ENCODE data around the gene SPDYE2.
"Not testable (repeated sequence)": the region's sequence is repeated elsewhere in the genome, so short reads cannot be mapped to it uniquely, and the experiment has no call there.

DNA sequence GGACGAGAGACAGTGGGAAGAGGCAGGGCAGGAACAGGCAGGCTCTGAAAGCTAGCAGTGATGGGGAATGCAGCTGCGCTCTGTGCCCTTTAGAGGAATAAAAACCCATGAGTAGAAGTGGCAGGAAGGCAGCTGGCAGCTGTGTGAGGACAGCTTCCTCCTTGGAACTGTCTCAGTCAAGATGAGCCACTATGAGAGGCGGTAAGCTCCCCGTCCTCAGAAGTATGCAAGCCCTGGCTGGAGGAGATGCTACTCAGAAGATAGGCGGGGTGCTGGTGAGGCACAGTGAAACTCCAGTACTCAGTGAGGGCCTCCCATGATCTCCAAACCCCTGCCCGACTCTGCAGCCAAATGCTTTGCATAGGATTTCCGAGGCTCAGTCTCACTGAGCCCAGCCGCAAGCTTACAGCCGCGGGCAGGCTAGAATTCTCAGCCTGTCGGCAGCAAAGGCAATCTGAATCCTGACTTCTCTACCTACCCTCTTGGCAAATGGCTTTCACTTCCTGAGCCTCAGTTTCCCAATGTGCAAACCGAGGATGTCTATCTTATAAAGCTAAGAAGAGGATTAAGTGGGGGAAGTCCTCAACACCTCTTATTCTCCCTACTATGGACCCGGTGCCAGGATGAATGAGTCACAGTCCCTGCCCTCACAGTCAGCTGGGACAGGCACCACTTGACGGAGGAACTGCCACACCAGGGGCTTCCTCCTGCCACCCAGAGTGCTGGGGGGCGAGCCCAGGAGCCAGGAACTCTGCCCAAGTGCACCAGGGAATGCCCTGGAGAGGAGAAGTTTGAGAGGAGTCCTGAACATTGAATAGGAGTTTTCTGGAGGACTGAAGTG, 35.9 kb upstream of the SPDYE2 start:
- TF ChIP-seq CENPT (CRISPR knock-in tag; IDR thresholded peaks at IDR 0.05; ENCODE audit: low read depth); RELA (CRISPR knock-in tag; IDR thresholded peaks at IDR 0.05); SP2 (CRISPR knock-in tag; IDR thresholded peaks at IDR 0.05); CTCF (CRISPR knock-in tag; IDR thresholded peaks at IDR 0.05); RFX1 (IDR thresholded peaks at IDR 0.05); KAT8 (CRISPR knock-in tag; IDR thresholded peaks at IDR 0.05); SMC3 (IDR thresholded peaks at IDR 0.05; ENCODE audit: low read length); MEIS2 (CRISPR knock-in tag; IDR thresholded peaks at IDR 0.05); HCFC1 (IDR thresholded peaks at IDR 0.05; ENCODE audit: low read depth, low read length); FLYWCH1 (CRISPR knock-in tag; IDR thresholded peaks at IDR 0.05); TEAD2 (CRISPR knock-in tag; IDR thresholded peaks at IDR 0.05): not testable (repeated sequence)
- TF ChIP-seq, protein P1, sequence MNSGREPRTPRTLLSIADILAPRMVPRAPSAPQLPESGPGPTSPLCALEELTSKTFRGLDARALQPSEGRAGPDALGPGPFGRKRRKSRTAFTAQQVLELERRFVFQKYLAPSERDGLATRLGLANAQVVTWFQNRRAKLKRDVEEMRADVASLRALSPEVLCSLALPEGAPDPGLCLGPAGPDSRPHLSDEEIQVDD (CRISPR knock-in tag; IDR thresholded peaks at IDR 0.05; ENCODE audit: borderline replicate concordance), result not testable (repeated sequence)
